PC-9 (cell line): Measurements from ENCODE around the gene CHM.

Experiments used
- EZH2 ChIP-seq: fragments of 200-600 bp; sonication (generic); IDR thresholded peaks from 2 replicates; pipeline ENCODE4 v1.8.0; 2017; ENCODE audit warnings: antibody characterized with exemption, low read depth
- TF ChIP-seq, protein P1 (sequence below): fragments of 200-600 bp; sonication (generic); conservative IDR thresholded peaks from 2 replicates; pipeline ENCODE4 v1.6.1; 2017; ENCODE audit warnings: mixed run types, antibody characterized with exemption, mild to moderate bottlenecking, moderate library complexity

DNA sequence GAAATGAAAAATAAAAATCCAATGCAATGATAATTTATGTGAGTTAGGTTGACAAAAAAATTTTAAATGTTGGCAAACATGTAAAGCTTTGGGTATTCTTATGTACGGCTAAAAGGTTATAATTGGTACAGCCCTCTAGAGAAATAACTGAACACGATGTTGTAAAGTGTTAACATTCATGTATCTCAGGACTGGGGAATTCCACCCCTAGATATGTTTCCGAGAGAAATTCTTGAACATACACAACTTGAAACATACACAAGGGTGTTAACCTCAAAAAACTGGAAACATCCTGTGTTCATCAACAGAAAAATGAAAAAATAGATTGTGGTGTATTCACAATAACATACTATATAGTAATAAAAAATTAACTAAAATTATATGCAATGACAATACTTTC lies 91.8 kb downstream of the CHM start:
- TF ChIP-seq, protein P1, sequence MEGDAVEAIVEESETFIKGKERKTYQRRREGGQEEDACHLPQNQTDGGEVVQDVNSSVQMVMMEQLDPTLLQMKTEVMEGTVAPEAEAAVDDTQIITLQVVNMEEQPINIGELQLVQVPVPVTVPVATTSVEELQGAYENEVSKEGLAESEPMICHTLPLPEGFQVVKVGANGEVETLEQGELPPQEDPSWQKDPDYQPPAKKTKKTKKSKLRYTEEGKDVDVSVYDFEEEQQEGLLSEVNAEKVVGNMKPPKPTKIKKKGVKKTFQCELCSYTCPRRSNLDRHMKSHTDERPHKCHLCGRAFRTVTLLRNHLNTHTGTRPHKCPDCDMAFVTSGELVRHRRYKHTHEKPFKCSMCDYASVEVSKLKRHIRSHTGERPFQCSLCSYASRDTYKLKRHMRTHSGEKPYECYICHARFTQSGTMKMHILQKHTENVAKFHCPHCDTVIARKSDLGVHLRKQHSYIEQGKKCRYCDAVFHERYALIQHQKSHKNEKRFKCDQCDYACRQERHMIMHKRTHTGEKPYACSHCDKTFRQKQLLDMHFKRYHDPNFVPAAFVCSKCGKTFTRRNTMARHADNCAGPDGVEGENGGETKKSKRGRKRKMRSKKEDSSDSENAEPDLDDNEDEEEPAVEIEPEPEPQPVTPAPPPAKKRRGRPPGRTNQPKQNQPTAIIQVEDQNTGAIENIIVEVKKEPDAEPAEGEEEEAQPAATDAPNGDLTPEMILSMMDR, result no peak
- TF ChIP-seq EZH2, result no peak
